HG03280 (cell line): Measurements from ENCODE around the gene TSR1.
"Not testable (repeated sequence)": the region's sequence is repeated elsewhere in the genome, so short reads cannot be mapped to it uniquely, and the experiment has no call there.

Experiments used
- ATAC-seq: cut with Tn5 transposase; IDR thresholded peaks from one replicate; pipeline ENCODE4 v1.9.1; 2021; ENCODE audit warnings: mild to moderate bottlenecking, moderate library complexity; ENCODE audit not compliant: unreplicated experiment

Gene TSR1

DNA sequence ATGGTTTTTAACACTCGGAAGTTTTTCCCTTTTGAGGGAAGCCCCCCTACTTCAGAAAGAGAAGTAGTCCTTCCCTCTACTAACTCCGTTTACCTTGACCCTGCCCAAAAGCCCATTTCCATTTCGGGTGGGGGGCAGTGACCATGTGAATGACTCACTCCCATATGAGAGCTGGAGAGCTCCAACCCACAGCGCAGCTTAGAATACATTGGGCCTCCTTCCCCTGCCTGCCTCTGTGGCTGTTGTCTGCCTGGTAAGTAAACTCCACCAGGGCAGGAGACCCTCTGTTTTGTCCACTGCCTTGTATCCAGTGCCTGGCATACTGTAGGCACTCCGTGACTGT is 2.0 kb upstream of the TSR1 start:
- ATAC-seq: no peak

GRCh38 chr17:2337544-2338314 is 1.5 kb upstream of the TSR1 start:
- no peak for ATAC-seq

DNA sequence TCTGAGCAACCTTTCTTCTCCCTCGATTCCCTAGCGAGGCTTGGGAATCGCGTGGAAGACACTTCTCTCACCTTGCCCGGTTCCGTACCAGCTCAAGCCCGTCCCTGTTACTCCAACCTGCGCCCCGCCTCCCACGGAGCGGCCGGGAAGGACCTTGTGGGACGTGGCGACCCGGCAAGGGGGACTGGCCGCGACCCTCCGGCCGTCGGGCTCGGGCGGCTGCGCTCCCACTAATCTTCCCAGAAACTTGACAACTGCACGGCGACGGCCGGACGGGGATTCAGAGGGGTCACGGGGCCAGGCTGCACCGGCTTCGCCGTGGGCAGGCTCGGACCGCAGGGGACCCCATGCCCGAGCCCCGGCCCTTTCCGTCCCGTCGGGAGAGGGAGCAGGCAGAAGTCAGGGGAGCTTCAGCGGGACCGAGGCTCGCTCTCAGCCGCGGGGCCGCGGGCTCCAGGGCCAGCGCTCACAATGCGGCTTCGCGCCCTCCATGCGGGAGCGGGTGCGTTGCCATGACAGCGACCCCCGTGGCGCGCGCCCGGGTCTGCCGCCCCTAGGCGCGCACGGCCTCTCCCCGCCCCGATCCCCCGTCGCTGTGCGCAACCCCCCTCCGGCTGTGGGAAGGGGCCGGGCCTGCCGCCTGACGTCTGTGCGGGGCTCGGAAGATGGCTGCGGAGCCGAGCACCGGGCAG is 741 bp upstream of the TSR1 start, which contains the start of gene SGSM2:
Gene SGSM2 (plus strand): TSS at position 650 of the 692 bp plus-strand sequence. CDS start 188 bp downstream, outside the sequence.
- peak; percentile 14 for ATAC-seq

DNA sequence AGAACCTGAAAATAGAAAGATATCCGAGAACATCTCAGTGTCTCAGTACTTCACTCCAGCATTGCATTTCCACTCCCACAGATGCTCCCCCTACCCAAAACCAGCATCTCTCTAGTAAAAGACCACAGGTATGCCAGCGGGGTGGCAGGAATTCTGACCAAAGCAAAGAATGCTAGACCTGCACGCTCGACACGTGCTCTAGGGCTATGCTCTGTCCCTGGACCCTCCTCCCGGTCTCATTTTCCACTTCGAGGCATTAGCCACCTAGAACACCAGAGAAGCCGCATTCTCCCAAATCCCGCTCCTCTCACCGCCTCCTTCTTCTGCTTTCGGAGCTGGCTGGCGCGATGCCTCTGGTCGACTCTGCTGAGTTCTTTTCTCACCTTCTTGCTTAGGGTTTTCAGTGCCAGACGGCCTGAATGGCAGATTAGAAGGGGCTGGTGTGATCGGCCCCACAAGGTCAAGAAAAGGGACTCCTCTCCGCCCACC is 487 bp downstream of the TSR1 start:
- no peak for ATAC-seq

- ATAC-seq: no peak
Observed at GRCh38 chr17:2331303-2331702, 5.0 kb downstream of the TSR1 start.

- ATAC-seq: no peak
Observed at GRCh38 chr17:2323629-2324314, 12.5 kb downstream of the TSR1 start.

GRCh38 chr17:2321399-2321798 is 14.9 kb downstream of the TSR1 start:
- no peak for ATAC-seq

GRCh38 chr17:2319051-2319450 is 17.2 kb downstream of the TSR1 start:
- no peak for ATAC-seq

- ATAC-seq: no peak
Observed at GRCh38 chr17:2317796-2318195, 18.5 kb downstream of the TSR1 start.

GRCh38 chr17:2316916-2317205 is 19.4 kb downstream of the TSR1 start:
- ATAC-seq: not testable (repeated sequence)

- ATAC-seq: no peak
Observed at GRCh38 chr17:2312736-2313135, 23.5 kb downstream of the TSR1 start.

DNA sequence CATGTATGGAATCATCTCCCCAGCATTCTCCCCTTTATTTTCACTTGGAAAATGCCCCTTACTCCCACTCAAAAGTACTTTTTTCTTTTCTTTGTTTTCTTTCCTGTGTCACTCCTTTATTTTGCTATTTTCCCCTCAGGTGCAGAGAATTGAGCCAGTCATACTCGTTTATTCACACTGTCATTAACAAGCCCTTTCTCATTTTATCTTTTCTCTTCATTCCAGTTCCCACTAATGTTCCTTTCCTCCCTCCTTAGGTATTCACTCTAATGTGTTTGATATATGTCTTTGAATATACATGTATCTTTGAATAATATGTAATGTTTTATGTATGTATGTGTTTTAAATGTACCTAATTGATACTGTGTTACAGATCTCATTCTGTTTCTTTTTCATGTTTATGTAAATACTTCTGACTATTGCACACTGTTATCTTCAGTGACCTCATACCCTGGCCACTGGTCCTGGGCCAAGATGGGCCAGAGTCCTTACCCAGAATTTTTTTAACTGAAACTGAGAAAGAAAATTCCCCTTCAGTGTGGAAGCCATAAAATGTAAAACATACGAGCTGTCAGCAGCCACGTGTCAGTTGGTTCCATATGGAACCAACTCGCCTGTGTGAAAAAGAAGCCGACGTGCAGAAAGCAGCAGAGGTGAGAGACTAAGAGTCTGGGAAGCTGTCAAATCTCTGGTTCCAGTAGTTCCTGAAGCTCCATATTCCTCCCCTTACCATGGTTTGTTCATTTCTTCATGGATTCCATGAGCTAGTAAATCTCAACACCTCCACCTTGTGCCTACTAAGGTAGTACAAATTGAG is 26.7 kb downstream of the TSR1 start:
- ATAC-seq: no peak

- no peak for ATAC-seq
Observed at GRCh38 chr17:2304931-2305330, 31.3 kb downstream of the TSR1 start.

- ATAC-seq: peak; percentile 80
Observed at GRCh38 chr17:2303204-2304188, 32.8 kb downstream of the TSR1 start, which contains the start of the genes SMG6 and SRR. Gene SMG6, minus strand, starts transcription at chr17:2303785. Its CDS starts 65 bp downstream, at chr17:2303720. Gene SRR, plus strand, starts transcription at chr17:2303950. Its CDS starts 11,611 bp downstream, at chr17:2315561.

DNA sequence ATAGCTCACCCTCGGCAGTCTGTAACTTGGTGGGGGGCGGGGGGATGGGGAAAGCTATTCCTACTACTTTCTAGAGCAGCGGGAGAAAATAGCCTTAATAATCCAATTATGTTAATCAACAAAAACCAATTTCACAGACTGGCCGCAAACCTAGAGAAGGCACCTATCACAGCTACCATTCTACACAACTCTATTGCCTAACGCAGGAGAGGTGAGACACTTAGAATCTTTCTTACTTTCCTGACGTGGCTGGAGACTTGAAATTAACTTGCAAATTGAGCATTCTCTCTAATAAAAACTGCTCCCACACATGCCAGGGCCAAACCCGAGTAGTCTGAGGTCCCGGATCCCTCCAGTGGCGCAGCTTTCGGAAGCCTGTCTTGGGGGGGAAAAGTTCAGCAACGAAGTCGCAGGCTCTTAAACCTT is 33.5 kb downstream of the TSR1 start:
- ATAC-seq: no peak

DNA sequence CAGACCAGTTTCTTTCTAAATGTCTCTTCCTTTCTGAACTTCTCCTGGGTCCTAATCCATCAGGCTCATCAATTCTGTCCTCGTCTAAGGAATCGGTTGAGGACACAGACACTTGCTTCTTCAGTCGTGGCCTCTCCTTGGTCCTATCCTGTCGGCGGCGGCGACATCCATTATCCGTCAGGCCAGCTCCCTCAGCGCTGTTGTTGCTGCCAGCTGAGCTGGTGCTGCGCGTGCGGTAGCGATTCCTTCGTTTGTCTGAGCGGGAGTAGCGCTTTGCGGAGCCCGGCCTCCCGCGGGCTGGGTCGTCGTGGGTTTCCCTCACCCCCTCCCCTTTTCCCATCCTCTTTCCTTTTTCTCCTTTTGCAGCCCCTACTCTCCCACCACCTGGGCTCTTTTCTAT is 36.5 kb downstream of the TSR1 start:
- ATAC-seq: no peak

DNA sequence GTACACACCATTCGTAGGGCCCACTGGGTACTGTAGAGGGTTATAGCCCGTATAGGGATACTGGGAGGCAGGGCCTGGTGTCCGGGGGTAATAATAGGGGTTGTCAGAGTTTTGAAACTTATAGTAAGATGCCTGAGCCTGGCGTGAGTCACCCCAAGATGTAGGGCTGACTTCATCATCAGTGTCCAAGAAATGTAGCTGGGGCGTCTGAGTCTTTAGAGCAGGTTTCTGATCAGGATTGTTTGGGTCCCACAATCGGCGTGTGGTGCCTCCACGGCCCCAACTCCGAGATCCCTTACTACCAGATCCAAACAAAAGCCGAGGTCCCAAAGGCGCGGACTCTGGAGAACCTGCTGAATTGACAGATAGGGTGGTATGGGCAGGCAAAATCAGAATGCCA is 37.1 kb downstream of the TSR1 start:
- ATAC-seq: no peak

GRCh38 chr17:2297023-2297422 is 39.2 kb downstream of the TSR1 start:
- ATAC-seq: no peak

GRCh38 chr17:2295575-2295974 is 40.7 kb downstream of the TSR1 start:
- no peak for ATAC-seq

GRCh38 chr17:2292100-2292499 is 44.2 kb downstream of the TSR1 start:
- ATAC-seq: no peak
